Nephron (organoid): ENCODE measurements around the gene PRKN.

Source experiments
- H3K27ac Mint-ChIP-seq, 3 experiments: 2 replicates each; pipeline ENCODE4 v1.8.0; 2020; ENCODE audit warnings: mixed read lengths in 3 of 3, mild to moderate bottlenecking in 2 of 3, moderate library complexity in 1 of 3
- H3K27me3 Mint-ChIP-seq: 2 replicates; pipeline ENCODE4 v1.8.0; 2021; ENCODE audit warnings: low read depth, mild to moderate bottlenecking, moderate library complexity, mixed read lengths
- H3K36me3 Mint-ChIP-seq: 2 replicates; pipeline ENCODE4 v1.8.0; 2020; ENCODE audit warnings: low read depth, mixed read lengths
- H3K4me1 Mint-ChIP-seq: 2 replicates; pipeline ENCODE4 v1.8.0; 2020; ENCODE audit warnings: mixed read lengths
- H3K4me3 Mint-ChIP-seq, 3 experiments: 2 replicates each; pipeline ENCODE4 v1.8.0; 2020; ENCODE audit warnings: mild to moderate bottlenecking in 3 of 3, mixed read lengths in 3 of 3, moderate library complexity in 2 of 3
- H3K9me3 Mint-ChIP-seq: 2 replicates; pipeline ENCODE4 v1.8.0; 2020; ENCODE audit warnings: mixed read lengths
- CTCF ChIP-seq, 3 experiments: fragments of 200-600 bp; sonication (generic); IDR thresholded peaks; one replicate each; pipeline ENCODE4 v1.5.0; 2021; ENCODE audit warnings: antibody characterized with exemption in 3 of 3; ENCODE audit not compliant: unreplicated experiment in 3 of 3

The PRKN gene

GRCh38 chr6:161679980-161680538 is 1047.5 kb downstream of the PRKN start:
- no peaks in the 10 kb centered on the region for H3K27me3 Mint-ChIP-seq

GRCh38 chr6:161677188-161677587 is 1050.4 kb downstream of the PRKN start:
- Mint-ChIP-seq H3K9me3 (no peaks in the 10 kb centered on the region), H3K27me3 (no peaks in the 10 kb centered on the region), H3K4me1 (no peaks in the 10 kb centered on the region), H3K4me3 (no peak overlapping the region), H3K36me3 (no peaks in the 10 kb centered on the region), H3K27ac (no peak overlapping the region)
- TF ChIP-seq CTCF (IDR thresholded peaks at IDR 0.05; ENCODE audit: unreplicated experiment in 3 of 3) = no peak

More at GRCh38 chr6:161679980-161680538, 1047.5 kb downstream of the PRKN start:
- H3K36me3 Mint-ChIP-seq = no peaks in the 10 kb centered on the region
- no peaks in the 10 kb centered on the region for H3K9me3 Mint-ChIP-seq
- H3K4me3 Mint-ChIP-seq = no peak overlapping the region
- TF ChIP-seq CTCF (IDR thresholded peaks at IDR 0.05; ENCODE audit: unreplicated experiment in 3 of 3) = no peak
- no peak overlapping the region for H3K27ac Mint-ChIP-seq
- no peaks in the 10 kb centered on the region for H3K4me1 Mint-ChIP-seq

GRCh38 chr6:161676586-161676985 is 1051.0 kb downstream of the PRKN start:
- no peaks in the 10 kb centered on the region for H3K27me3 Mint-ChIP-seq
- no peaks in the 10 kb centered on the region for H3K36me3 Mint-ChIP-seq
- no peaks in the 10 kb centered on the region for H3K4me1 Mint-ChIP-seq
- H3K27ac Mint-ChIP-seq = no peak overlapping the region
- H3K9me3 Mint-ChIP-seq = peaks cover 3% of the 10 kb centered on the region
- no peak for TF ChIP-seq CTCF (IDR thresholded peaks at IDR 0.05; ENCODE audit: unreplicated experiment in 3 of 3)
- no peak overlapping the region for H3K4me3 Mint-ChIP-seq

GRCh38 chr6:161674930-161675682 is 1052.5 kb downstream of the PRKN start:
- Mint-ChIP-seq H3K4me3 (no peak overlapping the region), H3K9me3 (peaks cover 3% of the 10 kb centered on the region), H3K27ac (no peak overlapping the region), H3K36me3 (no peaks in the 10 kb centered on the region), H3K27me3 (peaks cover 3% of the 10 kb centered on the region), H3K4me1 (no peaks in the 10 kb centered on the region)
- TF ChIP-seq CTCF (IDR thresholded peaks at IDR 0.05; ENCODE audit: unreplicated experiment in 3 of 3) = no peak

GRCh38 chr6:161673026-161673425 is 1054.5 kb downstream of the PRKN start:
- peaks cover 4% of the 10 kb centered on the region for H3K27me3 Mint-ChIP-seq

More at GRCh38 chr6:161673026-161673425, 1054.5 kb downstream of the PRKN start:
- H3K4me3 Mint-ChIP-seq = no peak overlapping the region
- H3K27ac Mint-ChIP-seq = no peak overlapping the region
- H3K36me3 Mint-ChIP-seq = no peaks in the 10 kb centered on the region
- no peaks in the 10 kb centered on the region for H3K4me1 Mint-ChIP-seq
- H3K9me3 Mint-ChIP-seq = peaks cover 3% of the 10 kb centered on the region
- TF ChIP-seq CTCF (IDR thresholded peaks at IDR 0.05; ENCODE audit: unreplicated experiment in 3 of 3) = no peak
